HG03159 (cell line): Measurements from ENCODE around the gene PIGP.
"Not testable (repeated sequence)": the region's sequence is repeated elsewhere in the genome, so short reads cannot be mapped to it uniquely, and the experiment has no call there.

Source experiments
- ATAC-seq: cut with Tn5 transposase; IDR thresholded peaks from one replicate; pipeline ENCODE4 v1.9.1; 2021; ENCODE audit warnings: mild to moderate bottlenecking, moderate library complexity; ENCODE audit not compliant: unreplicated experiment

Gene PIGP

GRCh38 chr21:37072988-37073416, at the start of gene PIGP, which contains the start of gene TTC3:
Gene PIGP (minus strand): TSS chr21:37073071. CDS start chr21:37072515, 556 bp downstream.
Gene TTC3 (plus strand): TSS chr21:37073254. CDS start chr21:37087258, 14,004 bp downstream.
- peak; percentile 68 for ATAC-seq

- ATAC-seq, result no peak
Observed at GRCh38 chr21:37119421-37120218, 46.7 kb upstream of the PIGP start.

- ATAC-seq, result no peak
Observed at GRCh38 chr21:37118187-37118826, 45.4 kb upstream of the PIGP start.

GRCh38 chr21:37117204-37117603, 44.3 kb upstream of the PIGP start:
- ATAC-seq, result no peak

GRCh38 chr21:37116459-37116858, 43.6 kb upstream of the PIGP start:
- not testable (repeated sequence) for ATAC-seq

GRCh38 chr21:37114301-37114700, 41.4 kb upstream of the PIGP start:
- not testable (repeated sequence) for ATAC-seq

- ATAC-seq, result not testable (repeated sequence)
Observed at GRCh38 chr21:37111029-37111428, 38.2 kb upstream of the PIGP start.

GRCh38 chr21:37106998-37107397, 34.1 kb upstream of the PIGP start:
- ATAC-seq, result no peak

- ATAC-seq, result not testable (repeated sequence)
Observed at GRCh38 chr21:37102746-37103145, 29.9 kb upstream of the PIGP start.

- no peak for ATAC-seq
Observed at GRCh38 chr21:37101384-37101783, 28.5 kb upstream of the PIGP start.

- ATAC-seq, result no peak
Observed at GRCh38 chr21:37100316-37100715, 27.4 kb upstream of the PIGP start.

- ATAC-seq, result no peak
Observed at GRCh38 chr21:37098751-37099150, 25.9 kb upstream of the PIGP start.

- ATAC-seq, result no peak
Observed at GRCh38 chr21:37095821-37096220, 22.9 kb upstream of the PIGP start.

GRCh38 chr21:37093977-37094376, 21.1 kb upstream of the PIGP start:
- no peak for ATAC-seq

GRCh38 chr21:37088186-37088735, 15.4 kb upstream of the PIGP start:
- ATAC-seq, result no peak

- no peak for ATAC-seq
Observed at GRCh38 chr21:37087188-37087587, 14.3 kb upstream of the PIGP start.

GRCh38 chr21:37085726-37086125, 12.9 kb upstream of the PIGP start:
- no peak for ATAC-seq

GRCh38 chr21:37082856-37083528, 10.1 kb upstream of the PIGP start:
- ATAC-seq, result no peak

- ATAC-seq, result no peak
Observed at GRCh38 chr21:37082375-37082774, 9.5 kb upstream of the PIGP start.

GRCh38 chr21:37079211-37079824, 6.4 kb upstream of the PIGP start:
- no peak for ATAC-seq

- ATAC-seq, result no peak
Observed at GRCh38 chr21:37077403-37077802, 4.5 kb upstream of the PIGP start.
